T-helper 2 cell treated with Interferon-gamma antibody and Interleukin-4, amounts not matched to agents 100 ng/mL and 5 ng/mL, for 36 hours (primary cell): ENCODE results near the gene MYH7. TPM values are rescaled to one million over a fixed set of nuclear protein-coding genes. Genes with fewer than 3 reads are reported as not detected.

Experiments used
- intact Hi-C: fragments of 100-400 bp; cut with micrococcal nuclease; formaldehyde crosslinking; loops from one replicate; pipeline ENCODE4 v1.15.1; 2023
- total RNA-seq: library from RNA; stranded (reverse); gene quantifications from 2 replicates; pipeline ENCODE4 v1.2.3, GENCODE V29; 2022

Gene MYH7
- total RNA-seq, 1 donor from 2014 or later: not detected

DNA sequence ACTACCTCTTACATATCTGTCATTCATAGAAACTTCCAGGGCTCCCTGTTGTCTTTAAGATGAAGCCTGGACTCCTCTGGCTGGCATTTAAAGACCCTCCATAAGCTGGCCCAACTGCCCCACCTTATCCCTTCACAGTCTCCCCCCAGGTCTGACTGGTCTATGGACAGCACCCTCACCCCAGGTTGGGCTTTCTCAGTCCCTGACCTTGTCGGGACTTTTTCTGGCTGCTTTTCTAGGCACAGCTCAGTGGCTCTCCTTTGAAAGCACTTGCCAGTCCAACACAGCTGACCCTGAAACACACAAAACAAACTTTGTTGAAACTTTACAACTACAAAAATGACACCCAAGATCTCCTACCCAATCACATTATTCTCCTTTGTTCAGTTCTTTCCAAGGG lies 13.9 kb upstream of the MYH7 start:
- intact Hi-C loops: no loop called here

DNA sequence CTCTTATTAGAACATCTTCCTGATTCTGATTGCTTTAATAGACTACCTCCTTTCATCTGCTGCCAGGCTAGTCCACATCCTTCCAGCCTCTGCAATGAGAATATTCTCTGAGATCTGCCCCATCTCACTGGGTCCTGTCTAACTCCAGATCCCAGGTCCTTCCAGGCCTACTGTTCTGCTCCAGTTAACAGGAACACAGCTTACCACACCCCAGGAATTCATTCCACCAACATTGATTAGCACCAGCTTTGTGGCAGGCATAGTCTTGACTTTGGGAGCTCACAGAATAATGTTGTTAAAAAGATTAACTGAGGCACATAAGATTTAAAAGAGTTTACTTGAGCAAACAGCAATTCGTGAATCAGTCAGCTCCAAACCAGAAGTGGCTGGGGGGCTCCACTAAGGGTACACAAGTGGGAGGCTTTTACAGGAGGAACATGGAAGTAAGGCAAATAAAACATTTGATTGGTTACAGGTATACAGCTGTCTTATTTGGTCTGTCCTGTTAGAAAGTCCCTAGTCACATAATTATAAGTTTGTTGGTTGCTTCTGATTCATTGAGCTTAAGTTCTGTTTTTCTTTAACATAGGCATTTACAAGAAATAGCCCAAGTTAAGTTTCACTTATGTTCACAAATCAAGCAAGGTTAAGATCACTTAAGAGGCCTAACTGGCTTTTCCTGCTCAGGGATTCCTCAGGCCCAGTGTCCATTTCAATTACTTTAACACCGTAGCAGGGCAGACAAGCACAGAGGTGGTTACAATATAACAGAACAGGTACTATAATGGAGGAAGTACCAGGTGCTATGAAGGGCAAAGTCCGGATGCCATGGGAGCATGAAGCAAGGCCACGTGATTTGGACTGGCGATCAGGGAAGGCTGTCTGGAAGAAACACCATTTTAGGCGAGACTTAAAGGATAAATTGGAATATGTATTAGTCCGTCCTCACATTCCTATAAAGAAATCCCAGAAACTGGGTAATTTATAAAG lies 12.2 kb upstream of the MYH7 start:
- intact Hi-C loops: no loop called here

DNA sequence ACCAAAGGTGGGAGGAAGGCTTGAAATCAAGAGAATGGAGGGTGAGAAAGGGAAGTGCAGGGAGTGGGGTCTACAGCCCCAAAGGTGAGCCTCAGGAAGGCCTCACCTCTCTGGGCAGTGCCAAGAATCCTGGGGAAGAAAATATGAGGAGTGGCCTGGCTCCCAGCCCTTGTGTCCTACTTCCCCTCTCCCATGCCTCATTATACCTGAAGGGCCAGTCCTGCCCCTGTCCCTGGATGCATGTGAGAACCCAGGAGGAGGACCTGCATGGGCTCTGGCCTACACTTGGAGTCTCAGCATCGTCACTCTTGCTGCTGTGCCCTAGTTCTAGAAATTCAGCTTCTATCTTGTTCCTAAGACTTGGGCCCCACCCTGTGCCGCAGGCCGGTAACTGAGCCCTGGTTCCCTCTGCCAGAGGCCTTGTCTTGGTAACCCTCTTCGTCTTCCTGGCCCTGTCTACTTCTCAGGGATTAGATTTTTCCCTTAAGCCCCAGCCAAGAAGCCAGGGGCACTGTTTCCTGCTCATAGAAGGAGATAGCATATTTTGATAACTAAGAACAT lies 10.9 kb upstream of the MYH7 start:
- intact Hi-C loops: no loop called here

DNA sequence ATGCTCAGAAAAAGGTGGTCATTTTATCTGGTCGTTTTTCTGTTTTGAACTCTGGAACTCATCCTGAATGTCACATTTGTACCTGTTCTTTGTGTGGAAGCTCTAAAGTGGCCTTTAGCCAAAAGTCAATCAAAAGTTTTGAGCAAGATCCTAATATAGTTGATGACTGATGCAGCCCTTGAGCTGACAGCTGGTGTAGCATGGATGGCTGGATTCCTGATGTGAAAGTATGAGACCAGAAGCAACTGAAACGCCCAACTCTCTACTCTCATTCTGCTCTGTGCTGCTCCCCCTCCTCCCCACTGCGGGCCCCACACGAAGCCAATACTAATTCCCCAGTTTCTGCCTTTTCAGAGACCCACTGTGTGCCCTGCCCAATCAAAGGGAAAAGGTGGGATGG lies 10.3 kb upstream of the MYH7 start:
- intact Hi-C loops: no loop called here

DNA sequence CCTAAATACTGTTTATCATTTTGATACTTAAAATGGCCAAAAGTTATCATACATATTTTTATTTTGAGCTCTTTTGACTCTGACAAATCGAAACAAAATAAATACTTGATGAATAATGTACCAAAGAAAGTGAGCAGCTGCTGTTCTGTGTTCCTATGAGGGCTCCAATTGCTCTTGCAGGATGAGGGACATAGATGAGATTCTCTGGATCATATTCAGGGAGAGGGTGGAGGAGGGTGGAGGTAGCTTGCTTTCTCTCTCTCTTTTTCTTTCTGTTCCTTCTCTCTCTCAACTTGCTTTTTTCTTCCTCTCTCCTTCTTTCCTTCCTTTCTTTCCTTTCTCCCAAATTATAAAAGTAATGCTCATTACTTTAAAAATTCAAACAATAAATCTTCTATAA lies 8.9 kb upstream of the MYH7 start:
- intact Hi-C loops: no loop called here

DNA sequence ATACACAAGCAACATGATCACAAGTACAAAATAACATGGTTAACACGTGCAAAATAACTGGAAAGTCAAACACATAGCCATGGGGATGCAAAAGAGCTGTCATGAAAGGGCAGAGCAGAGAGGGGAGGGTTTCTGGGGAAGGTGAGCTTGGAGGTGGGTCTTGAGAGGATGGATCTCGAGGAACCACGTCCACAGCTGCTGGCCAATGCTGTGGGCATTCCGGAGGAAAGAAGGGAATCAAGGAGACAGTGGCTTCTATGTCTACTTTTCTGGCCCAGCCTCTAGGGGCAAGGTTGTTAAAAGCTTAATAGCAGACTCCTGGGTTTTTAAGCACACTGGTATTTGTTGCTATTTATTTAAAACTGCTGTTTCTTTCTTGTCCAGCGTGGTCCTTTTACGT lies 8.4 kb upstream of the MYH7 start:
- intact Hi-C loops: no loop called here

DNA sequence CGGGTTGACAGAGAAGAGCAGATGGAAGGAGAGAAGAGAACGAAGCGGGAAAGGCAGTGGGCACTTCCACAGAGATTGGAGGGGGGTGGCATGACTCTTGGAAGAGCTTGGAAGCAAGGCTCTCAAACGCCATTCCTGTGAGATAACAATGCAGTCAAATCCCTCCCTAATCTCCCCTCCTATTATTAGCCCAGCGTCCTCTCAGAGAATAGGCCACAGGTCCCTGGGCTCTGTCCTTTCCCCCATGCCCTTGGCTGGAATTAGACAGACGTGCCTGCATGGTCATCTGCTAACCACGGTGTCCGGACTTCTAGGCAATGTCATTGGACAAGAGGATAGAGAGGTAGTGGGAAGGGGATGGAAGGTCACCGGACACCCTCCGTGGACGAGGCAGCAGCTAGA lies 8.0 kb upstream of the MYH7 start:
- intact Hi-C loops: no loop called here

DNA sequence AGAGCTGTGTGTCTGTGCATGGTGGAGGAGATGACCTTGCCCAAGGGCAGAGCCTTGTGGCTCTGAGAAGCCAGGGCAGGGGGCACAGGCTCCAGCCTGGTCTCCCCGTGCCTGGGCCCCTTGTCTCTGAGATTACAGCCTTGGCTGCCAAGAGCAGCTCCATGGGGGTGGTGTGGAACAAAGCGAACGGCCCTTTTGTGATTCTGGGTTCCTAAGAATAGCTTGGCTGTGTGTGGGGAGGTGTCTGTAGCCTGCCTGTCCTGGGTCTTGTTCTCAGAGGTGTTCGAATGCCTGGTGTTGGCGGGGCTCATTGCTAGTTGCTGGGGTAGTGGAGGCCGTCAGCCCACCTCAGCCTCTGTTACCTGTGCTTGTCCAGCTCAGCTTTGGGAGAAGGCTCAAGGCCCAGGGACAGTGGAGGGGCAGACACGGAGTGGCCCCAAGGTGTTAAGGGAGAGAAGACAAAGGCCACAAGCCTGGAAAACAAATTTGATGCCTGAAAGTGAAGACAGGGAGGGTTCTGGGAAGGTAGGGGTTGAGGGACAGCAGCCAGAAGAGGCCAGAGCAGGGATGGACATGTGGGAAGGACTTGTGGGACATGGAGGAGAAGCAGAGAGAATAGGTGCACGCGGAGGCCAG lies 7.4 kb upstream of the MYH7 start:
- intact Hi-C loops: no loop called here

DNA sequence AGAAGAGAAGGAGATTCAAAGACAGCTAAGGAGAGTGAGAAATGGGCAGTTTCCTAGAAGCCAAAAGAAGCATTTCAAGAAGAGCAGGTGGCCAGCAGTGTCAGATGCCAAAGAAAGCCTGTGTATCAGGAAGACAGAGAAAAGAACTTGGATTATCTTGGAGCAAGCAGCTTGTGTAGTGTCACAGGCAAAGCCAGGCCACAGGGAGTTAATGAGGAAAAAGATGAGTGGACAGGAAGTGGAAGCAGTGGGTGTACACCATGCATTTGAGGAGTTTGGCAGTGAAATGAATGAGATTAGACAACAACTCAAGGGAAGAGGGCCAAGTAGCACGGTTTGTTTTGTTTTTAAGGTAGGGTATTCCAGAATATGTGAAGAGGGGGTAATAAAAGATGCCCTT lies 5.6 kb upstream of the MYH7 start:
- intact Hi-C loops: no loop called here

DNA sequence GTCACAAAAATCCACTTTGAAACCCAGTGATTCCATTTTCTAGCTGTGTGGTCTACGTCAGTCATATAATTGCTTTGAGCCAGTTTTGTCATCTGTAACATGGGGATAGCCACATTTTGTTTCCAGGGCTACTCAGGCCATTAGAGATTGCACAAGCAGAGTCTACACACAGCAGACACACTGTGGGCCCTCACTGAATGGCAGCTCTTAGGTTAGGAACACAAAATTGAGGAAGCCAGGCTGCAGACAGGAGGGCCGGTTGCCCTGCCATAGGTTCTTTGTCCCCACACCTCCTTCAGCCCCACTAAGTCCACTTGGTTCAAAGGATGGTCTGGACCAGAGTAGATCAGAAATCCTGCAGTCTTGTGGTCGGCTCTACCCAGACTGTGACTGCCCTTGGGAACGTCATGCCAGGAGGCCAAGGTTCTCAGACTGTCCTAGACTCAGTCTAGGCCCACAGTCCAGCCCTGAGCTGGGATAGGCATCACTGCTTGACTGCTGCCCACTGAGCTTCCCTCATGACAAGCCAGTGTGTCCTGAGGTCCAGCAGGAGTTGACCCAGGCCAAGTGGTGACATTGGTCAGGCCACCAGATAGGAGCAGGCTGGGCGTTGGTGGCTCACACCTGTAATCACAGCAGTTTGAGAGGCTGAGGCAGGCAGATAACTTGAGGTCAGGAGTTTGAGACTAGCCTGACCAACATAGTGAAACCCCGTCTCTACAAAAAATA lies 3.8 kb upstream of the MYH7 start:
- intact Hi-C loops: no loop called here

DNA sequence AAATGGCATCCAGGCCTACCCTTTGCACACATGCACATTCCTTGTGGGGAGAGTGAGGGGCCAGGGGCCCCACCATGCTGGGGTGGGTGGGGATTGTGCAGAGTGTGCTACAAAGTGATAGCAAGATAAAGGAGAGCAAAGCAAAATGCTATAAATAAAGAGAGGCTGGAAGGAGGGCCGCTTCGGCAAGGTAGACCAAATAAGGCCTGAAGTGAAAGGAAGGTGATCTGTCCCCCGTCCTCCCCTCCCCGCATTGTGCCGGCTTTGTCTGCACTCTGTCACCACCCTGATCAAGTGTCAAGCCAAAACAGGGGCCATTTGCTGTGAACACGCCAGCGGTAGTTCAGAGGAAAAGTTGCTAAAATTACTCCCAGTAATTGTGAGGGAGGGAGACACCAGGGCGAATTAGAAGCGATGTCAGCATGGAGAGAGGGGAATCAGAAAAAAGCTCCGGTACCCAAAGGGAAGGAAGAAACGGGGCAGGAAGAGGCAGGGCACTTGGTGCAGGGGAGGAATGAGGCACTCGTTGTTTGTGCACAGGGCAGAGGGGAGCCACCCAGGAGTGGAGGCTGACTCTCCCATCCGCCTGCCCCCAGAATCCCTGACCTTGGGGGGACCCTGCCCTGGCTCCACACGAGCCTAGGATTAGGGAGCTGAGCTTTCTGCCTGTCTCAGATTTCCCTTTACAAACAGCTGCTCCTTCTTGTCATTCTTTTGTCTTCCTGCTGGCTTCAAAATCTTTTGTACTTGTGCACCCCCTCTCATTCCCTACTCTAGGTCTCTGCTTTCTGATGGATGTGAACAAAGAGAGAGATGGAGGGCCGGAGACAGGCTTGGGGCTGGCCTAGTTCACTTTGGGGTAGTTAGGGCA lies 2.9 kb upstream of the MYH7 start:
- intact Hi-C loops: no loop called here

DNA sequence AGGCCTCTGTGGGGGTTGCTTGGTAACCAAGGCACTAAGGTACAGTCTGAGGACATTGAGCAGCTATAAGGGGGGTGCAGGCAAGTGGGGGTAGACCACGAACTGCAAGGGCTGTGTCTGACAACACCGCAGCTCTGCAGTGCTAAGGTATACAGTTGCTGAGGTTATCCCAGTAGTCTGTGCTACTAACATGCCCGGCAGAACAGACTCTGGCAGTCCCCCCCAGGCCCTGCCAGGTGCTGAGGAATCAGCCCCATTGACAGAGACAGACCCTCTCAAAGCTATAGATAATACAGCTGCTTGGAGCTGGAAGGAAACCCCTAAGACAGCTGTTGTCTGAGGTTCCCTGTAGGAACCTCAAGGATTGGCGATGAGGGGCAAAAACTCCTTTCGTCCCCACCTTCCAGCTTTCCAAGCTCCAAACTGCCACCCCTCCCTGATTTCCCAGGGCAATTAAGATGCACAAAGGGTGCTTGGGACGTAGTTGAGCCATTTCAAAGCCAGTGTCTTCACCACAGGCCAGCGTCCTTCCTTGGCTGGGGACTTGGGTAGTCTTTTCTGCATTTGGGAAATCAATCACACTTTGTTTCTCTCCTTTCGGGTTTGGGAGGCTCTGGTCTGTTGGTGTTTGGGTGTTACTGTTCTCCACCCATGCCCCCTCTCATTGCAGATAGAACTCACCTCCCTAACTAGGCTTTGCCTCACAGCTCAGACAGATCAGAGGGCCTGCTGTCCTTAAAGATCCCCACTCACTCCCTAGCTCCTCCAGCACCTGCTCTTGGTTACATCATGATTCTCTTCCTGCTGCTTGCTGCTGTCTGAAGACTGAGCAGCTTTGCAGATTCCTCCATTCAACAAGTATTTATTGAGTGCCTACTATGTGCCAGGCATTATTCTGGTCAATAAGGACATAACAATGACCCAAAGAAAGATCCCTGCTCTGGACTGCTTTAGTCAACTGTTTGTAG lies 2.0 kb upstream of the MYH7 start:
- intact Hi-C loops: no loop called here

DNA sequence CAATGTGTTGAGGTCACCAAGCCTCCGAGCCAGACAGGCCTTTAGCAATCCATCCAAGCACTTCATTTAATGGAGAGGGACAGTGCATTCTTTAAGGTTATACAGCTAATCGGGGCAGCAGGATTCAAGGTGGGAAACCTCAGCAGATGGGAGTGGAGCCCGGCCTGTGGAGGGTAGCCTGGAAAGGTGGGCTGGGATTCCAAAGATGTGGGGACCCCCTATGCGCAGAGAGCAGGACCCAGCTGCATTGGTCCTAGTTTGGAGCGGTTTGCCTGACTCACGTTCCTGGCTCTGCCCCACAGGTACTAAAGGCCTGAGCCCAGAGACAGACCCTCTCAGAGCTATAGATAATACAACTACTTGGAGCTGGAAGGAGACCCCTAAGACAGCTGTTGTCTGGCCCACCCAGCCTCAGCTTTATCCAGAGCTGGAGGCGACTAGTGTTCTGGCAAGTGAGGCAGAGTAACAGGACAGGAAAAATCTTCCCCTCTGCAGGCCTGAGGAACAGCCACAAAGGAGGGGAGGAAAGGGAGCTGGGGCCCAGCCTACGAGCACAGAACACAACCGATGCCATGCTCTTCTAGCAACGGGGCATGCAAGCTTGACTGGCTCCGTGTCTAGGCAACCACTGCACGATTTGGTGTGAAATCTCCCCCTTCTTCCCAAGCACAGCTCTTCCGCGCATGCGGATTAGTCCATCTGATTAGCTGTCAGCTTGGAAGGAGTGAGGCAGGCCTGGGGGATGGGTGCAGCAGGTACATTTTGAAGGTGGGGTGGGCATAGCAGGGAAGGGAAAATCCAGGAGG lies 1.1 kb upstream of the MYH7 start:
- intact Hi-C loops: no loop called here

DNA sequence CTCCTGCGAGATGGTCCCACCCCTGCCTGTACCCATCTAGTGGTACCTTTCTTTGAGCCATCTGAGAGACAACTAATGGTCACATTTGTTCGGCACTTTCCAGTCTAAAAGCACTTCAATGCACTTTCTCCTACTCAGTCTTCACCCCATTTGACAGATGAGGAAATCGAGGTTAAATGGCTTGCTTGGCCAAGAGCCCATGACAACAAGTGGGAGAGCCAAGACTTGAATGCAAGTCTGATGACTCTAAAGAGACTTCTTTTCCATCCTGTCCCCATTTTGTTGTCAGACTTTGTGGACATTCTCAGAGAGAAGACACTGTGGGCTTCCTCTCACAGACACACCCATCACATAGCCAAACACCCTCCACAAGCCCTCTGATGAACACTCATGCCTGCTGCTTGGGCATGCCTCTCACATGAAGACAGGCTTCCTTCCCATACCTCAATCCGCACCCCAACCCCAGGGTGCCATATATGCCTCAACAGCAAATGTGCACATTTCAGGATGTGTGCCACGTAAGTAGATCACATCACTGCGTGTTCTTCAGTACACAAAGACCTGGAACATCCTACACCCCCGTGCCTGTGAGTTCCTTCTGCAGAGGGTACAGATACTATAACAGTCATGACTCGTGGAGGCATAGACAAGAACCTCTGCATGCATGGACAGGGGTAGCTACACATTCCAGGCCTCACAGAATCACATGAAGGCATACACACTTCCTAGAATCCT lies 805 bp downstream of the MYH7 start:
- intact Hi-C loops: no loop called here

DNA sequence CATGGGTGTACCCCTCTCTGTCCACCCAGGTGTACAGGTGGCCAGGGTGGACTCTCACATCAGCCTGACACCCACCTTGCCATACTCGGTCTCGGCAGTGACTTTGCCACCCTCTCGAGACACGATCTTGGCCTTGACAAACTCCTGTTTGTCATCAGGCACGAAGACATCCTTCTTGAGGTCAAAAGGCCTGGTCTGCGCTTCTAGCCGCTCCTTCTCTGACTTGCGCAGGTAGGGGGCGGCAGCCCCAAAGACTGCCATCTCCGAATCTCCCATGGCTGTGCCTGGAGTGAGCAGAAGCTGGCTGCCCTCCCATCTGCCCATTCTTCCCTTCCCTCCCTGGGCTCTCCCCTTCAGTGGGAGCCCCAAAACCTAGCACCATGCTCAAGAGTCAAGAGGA lies 2.0 kb downstream of the MYH7 start:
- intact Hi-C loops: no loop called here

DNA sequence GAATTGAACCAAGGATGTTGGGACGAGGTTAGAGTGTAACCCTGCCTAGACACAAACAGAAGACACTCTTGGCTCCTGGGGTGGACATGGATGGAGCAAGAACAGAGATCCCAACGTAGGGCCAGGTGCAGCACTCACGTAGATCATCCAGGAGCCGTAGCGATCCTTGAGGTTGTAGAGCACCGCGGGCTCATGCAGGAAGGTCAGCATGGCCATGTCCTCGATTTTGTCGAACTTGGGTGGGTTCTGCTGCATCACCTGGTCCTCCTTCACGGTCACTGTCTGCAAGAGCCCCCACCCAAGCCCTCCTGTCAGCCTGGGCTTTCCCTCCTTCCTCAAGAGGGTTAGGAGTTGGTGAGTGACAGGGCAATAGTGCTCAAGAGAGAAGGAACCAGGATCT lies 2.5 kb downstream of the MYH7 start:
- intact Hi-C loops: no loop called here

DNA sequence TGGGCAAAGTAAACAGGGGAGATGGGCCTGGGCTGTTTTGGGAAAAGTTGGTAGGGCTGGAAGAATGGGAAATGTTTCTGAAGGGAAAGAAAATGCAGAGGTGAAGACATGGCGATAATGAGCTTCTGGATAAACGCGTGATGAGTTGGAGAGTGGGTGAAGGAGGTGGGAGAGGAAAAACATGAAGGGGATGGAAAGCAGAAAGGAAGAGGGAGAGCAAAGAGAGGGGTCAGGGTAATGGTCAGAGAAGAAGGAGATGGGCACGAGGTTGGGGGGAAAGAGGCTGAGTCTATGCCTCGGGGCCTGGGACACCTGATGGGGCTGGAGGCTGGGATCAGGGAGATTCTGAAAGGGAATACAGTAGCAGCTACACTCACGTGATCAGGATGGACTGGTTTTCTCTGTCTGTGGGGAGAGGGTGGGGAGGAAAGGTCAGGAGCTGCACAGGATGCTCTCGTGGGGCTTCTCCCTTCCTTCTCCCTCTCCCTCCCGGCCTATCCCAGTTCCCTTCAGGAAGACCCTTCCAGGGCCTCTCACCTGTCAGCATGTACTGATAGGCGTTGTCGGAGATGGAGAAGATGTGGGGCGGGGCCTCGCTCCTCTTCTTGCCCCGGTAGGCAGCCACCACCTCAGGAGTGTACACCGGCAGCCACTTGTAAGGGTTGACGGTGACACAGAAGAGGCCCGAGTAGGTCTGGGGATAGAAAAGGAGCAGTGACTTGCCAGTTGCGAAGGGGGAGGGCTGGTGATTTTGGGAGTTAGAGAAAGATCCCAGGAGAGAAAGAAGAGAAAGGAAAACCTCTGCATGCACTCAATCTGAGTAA lies 3.1 kb downstream of the MYH7 start:
- intact Hi-C loops: no loop called here
